GM12875 (cell line): ENCODE measurements around the gene BTRC.
"Not testable (repeated sequence)": the region's sequence is repeated elsewhere in the genome, so short reads cannot be mapped to it uniquely, and the experiment has no call there.

Experiments used
- H3K4me3 ChIP-seq: one replicate; pipeline ENCODE4 v1.5.1; 2011; ENCODE audit warnings: low read depth, low read length, control low read depth
- CTCF ChIP-seq: IDR thresholded peaks from 2 replicates; pipeline ENCODE4 v1.5.1; 2011; ENCODE audit warnings: low read depth, mild to moderate bottlenecking, control low read depth, inconsistent platforms, low read length, moderate library complexity, borderline replicate concordance; ENCODE audit not compliant: insufficient read depth

BTRC gene

GRCh38 chr10:101380353-101381017 is 26.5 kb downstream of the BTRC start:
- no peak overlapping the region for H3K4me3 ChIP-seq
- TF ChIP-seq CTCF: no peak

- H3K4me3 ChIP-seq: no peak overlapping the region
- no peak for TF ChIP-seq CTCF
Observed at GRCh38 chr10:101385866-101386658, 32.1 kb downstream of the BTRC start.

GRCh38 chr10:101386659-101387259 is 32.8 kb downstream of the BTRC start:
- TF ChIP-seq CTCF: no peak
- H3K4me3 ChIP-seq: no peak overlapping the region

- no peak for TF ChIP-seq CTCF
- no peak overlapping the region for H3K4me3 ChIP-seq
Observed at GRCh38 chr10:101388676-101389276, 34.8 kb downstream of the BTRC start.

- H3K4me3 ChIP-seq: not testable (repeated sequence)
Observed at GRCh38 chr10:101389532-101389931, 35.6 kb downstream of the BTRC start.

- H3K4me3 ChIP-seq: no peak overlapping the region
- TF ChIP-seq CTCF: no peak
Observed at GRCh38 chr10:101389986-101390531, 36.1 kb downstream of the BTRC start.

GRCh38 chr10:101393378-101393777 is 39.4 kb downstream of the BTRC start:
- no peak overlapping the region for H3K4me3 ChIP-seq
- TF ChIP-seq CTCF: no peak
